ENCODE measurements around the gene TNS1. TPM values are rescaled to one million over a fixed set of nuclear protein-coding genes. Genes with fewer than 3 reads are reported as not detected.

Gene TNS1
- total and polyA plus RNA-seq, 4 donors: 67.0 to 377 (median 208) TPM

GRCh38 chr2:217790195-217790594 lies 212.6 kb downstream of the TNS1 start:
- peaks cover 0 to 5% (median under 1%) of the 10 kb centered on the region in 4 donors for H3K36me3 ChIP-seq (ENCODE audit: control insufficient read depth in 4 of 4, insufficient read depth in 4 of 4, low read length in 4 of 4)
- ATAC-seq (ENCODE audit: insufficient read depth, low FRiP score) (no peak), DNase-seq (peak in 1 of 3 donors; percentile 29)
- TF ChIP-seq CTCF (IDR thresholded peaks at IDR 0.05; ENCODE audit: control extremely low read depth, extremely low read depth): no peak
- H3K27ac ChIP-seq (ENCODE audit: low read depth in 1 of 2, low read length in 1 of 2): peak overlapping the region in 1 of 2 donors; percentile 51
- H3K27me3 ChIP-seq (ENCODE audit: control insufficient read depth in 3 of 3, insufficient read depth in 3 of 3, low read length in 2 of 3): no peaks in the 10 kb centered on the region
- H3K9ac ChIP-seq (ENCODE audit: insufficient read depth in 1 of 2, low read length in 2 of 2): no peak overlapping the region
- H3K9me3 ChIP-seq (ENCODE audit: control insufficient read depth in 4 of 4, insufficient read depth in 3 of 4, low read length in 3 of 4): no peaks in the 10 kb centered on the region
- H3K4me3 ChIP-seq: no peak overlapping the region
- peaks cover 0 to 8% (median 6%) of the 10 kb centered on the region in 5 donors for H3K4me1 ChIP-seq (ENCODE audit: control insufficient read depth in 5 of 5, insufficient read depth in 5 of 5, low read length in 5 of 5)
- 45 to 54% methylated on average over 10 of the region's 10 CpGs for WGBS, 2 donors

- DNase-seq (no peak), ATAC-seq (ENCODE audit: insufficient read depth, low FRiP score) (no peak)
- no peak overlapping the region for H3K4me3 ChIP-seq
- peaks cover 0 to 5% (median under 1%) of the 10 kb centered on the region in 4 donors for H3K36me3 ChIP-seq (ENCODE audit: control insufficient read depth in 4 of 4, insufficient read depth in 4 of 4, low read length in 4 of 4)
- no peaks in the 10 kb centered on the region for H3K27me3 ChIP-seq (ENCODE audit: control insufficient read depth in 3 of 3, insufficient read depth in 3 of 3, low read length in 2 of 3)
- no peaks in the 10 kb centered on the region for H3K9me3 ChIP-seq (ENCODE audit: control insufficient read depth in 4 of 4, insufficient read depth in 3 of 4, low read length in 3 of 4)
- 46 to 51% methylated on average over 13 of the region's 13 CpGs for WGBS, 2 donors
- H3K27ac ChIP-seq (ENCODE audit: low read depth in 1 of 2, low read length in 1 of 2): peak overlapping the region in 1 of 2 donors; percentile 52
- TF ChIP-seq CTCF (IDR thresholded peaks at IDR 0.05; ENCODE audit: control extremely low read depth, extremely low read depth): no peak
- H3K9ac ChIP-seq (ENCODE audit: insufficient read depth in 1 of 2, low read length in 2 of 2): no peak overlapping the region
- H3K4me1 ChIP-seq (ENCODE audit: control insufficient read depth in 5 of 5, insufficient read depth in 5 of 5, low read length in 5 of 5): peaks cover 0 to 7% (median 3%) of the 10 kb centered on the region in 5 donors
Observed at GRCh38 chr2:217789736-217790181, 213.0 kb downstream of the TNS1 start.

GRCh38 chr2:217789003-217789735 lies 213.6 kb downstream of the TNS1 start:
- 29 to 31% methylated on average over 15 of the region's 15 CpGs for WGBS, 2 donors
- ATAC-seq (ENCODE audit: insufficient read depth, low FRiP score): peak; percentile 68

More at GRCh38 chr2:217789003-217789735, 213.6 kb downstream of the TNS1 start:
- peaks cover 0 to 5% (median under 1%) of the 10 kb centered on the region in 4 donors for H3K36me3 ChIP-seq (ENCODE audit: control insufficient read depth in 4 of 4, insufficient read depth in 4 of 4, low read length in 4 of 4)
- no peak overlapping the region for H3K4me3 ChIP-seq
- H3K27ac ChIP-seq (ENCODE audit: low read depth in 1 of 2, low read length in 1 of 2): peak overlapping the region in 1 of 2 donors; percentile 52
- TF ChIP-seq CTCF (IDR thresholded peaks at IDR 0.05; ENCODE audit: control extremely low read depth, extremely low read depth): peak; percentile 99
- peaks cover 0 to 3% (median 3%) of the 10 kb centered on the region in 5 donors for H3K4me1 ChIP-seq (ENCODE audit: control insufficient read depth in 5 of 5, insufficient read depth in 5 of 5, low read length in 5 of 5)
- H3K9me3 ChIP-seq (ENCODE audit: control insufficient read depth in 4 of 4, insufficient read depth in 3 of 4, low read length in 3 of 4): no peaks in the 10 kb centered on the region
- no peaks in the 10 kb centered on the region for H3K27me3 ChIP-seq (ENCODE audit: control insufficient read depth in 3 of 3, insufficient read depth in 3 of 3, low read length in 2 of 3)
- no peak overlapping the region for H3K9ac ChIP-seq (ENCODE audit: insufficient read depth in 1 of 2, low read length in 2 of 2)
- peak; percentile 86 to 90 (median 87) for DNase-seq
